LNCAP (cell line): ENCODE data around the gene TNIK.

Experiments used
- CTCF ChIP-seq: fragments of 450-650 bp; IDR thresholded peaks from 2 replicates; pipeline ENCODE4 v1.5.1; 2017; ENCODE audit warnings: mild to moderate bottlenecking

Gene TNIK

GRCh38 chr3:171278299-171278590, 182.0 kb downstream of the TNIK start:
- TF ChIP-seq CTCF, result no peak

- no peak for TF ChIP-seq CTCF
Measured at GRCh38 chr3:171277456-171278298, 182.5 kb downstream of the TNIK start.

GRCh38 chr3:171276923-171277322, 183.3 kb downstream of the TNIK start:
- no peak for TF ChIP-seq CTCF

GRCh38 chr3:171274222-171274621, 186.0 kb downstream of the TNIK start:
- TF ChIP-seq CTCF, result no peak

- no peak for TF ChIP-seq CTCF
Measured at GRCh38 chr3:171270541-171270940, 189.7 kb downstream of the TNIK start.

- TF ChIP-seq CTCF, result no peak
Measured at GRCh38 chr3:171269542-171269941, 190.7 kb downstream of the TNIK start.

- TF ChIP-seq CTCF, result no peak
Measured at GRCh38 chr3:171268677-171269076, 191.5 kb downstream of the TNIK start.

- TF ChIP-seq CTCF, result no peak
Measured at GRCh38 chr3:171267104-171267503, 193.1 kb downstream of the TNIK start.
